GM12891 (cell line): Measurements from ENCODE around the gene EIF2A.
"Not testable (repeated sequence)": the region's sequence is repeated elsewhere in the genome, so short reads cannot be mapped to it uniquely, and the experiment has no call there.

Experiments used
- DNase-seq: peaks from one replicate; pipeline ENCODE4 v3.0.0; 2011; ENCODE audit warnings: low spot score; ENCODE audit not compliant: insufficient read length
- FAIRE-seq: peaks from 2 replicates; lab custom pipeline; 2011; peaks lifted over from hg19 to GRCh38; lab: Jason Lieb, UNC
- PAX5 ChIP-seq: IDR thresholded peaks from 2 replicates; pipeline ENCODE4 v1.6.1; 2011; ENCODE audit warnings: low read length, moderate library complexity, mild to moderate bottlenecking; ENCODE audit not compliant: insufficient read depth, severe bottlenecking
- POLR2A ChIP-seq: IDR thresholded peaks from 2 replicates; pipeline ENCODE4 v1.6.1; 2011; ENCODE audit warnings: low read depth, low read length, control low read depth
- POLR2AphosphoS5 ChIP-seq: IDR thresholded peaks from 2 replicates; pipeline ENCODE4 v1.6.1; 2011; ENCODE audit warnings: low read depth, low read length, control low read depth
- POU2F2 ChIP-seq: IDR thresholded peaks from 2 replicates; pipeline ENCODE4 v1.6.1; 2011; ENCODE audit warnings: low read depth, mild to moderate bottlenecking, control low read depth, low read length, moderate library complexity
- SPI1 ChIP-seq: IDR thresholded peaks from 2 replicates; pipeline ENCODE4 v1.6.1; 2011; ENCODE audit warnings: low read depth, low read length, control low read depth
- TAF1 ChIP-seq: IDR thresholded peaks from 2 replicates; pipeline ENCODE4 v1.6.1; 2011; ENCODE audit warnings: low read depth, low read length, control low read depth

The EIF2A gene

DNA sequence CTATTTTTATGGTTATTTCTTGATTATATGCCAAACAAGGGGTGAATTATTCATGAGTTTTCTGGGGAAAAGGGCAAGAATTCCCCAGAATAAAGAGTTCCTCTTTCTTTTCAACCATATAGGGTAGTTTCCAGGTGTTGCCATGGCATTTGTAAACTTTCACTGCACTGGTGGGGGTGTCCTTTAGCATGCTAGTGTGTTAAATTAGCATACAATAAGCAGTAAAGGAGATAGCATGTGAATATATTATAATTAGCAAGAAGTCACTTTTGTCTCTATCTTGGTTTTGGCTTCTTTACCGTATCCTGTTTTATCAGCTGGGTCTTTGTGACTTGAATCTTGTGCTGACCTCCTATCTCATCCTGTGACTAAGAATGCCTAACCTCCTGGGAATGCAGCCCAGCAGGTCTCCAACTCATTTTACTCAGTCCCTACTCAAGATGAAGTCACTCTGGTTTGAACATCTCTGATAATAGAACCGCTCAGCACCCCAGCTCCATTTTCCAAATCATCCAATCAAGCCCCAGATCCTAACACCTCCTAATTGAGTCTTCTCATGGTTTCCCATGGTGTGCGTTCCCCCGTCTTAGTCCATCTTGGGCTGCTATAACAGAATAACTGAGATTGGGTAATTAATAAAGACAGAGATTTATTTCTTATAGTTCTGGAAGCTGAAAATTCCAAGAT lies 53.2 kb downstream of the EIF2A start:
- DNase-seq, result no peak
- no peak for FAIRE-seq

GRCh38 chr3:150600647-150601530 lies 54.3 kb downstream of the EIF2A start:
- not testable (repeated sequence) for DNase-seq, FAIRE-seq

More for the DNA sequence above, 53.2 kb downstream of the EIF2A start:
- TF ChIP-seq SPI1, result peak; percentile 88
- TF ChIP-seq PAX5, result no peak

GRCh38 chr3:150602426-150603152 lies 56.0 kb downstream of the EIF2A start:
- no peak for FAIRE-seq
- no peak for TF ChIP-seq TAF1
- TF ChIP-seq POLR2AphosphoS5, result no peak
- no peak for TF ChIP-seq SPI1
- TF ChIP-seq POLR2A, result no peak
- no peak for TF ChIP-seq PAX5
- TF ChIP-seq POU2F2, result no peak
- DNase-seq, result no peak

DNA sequence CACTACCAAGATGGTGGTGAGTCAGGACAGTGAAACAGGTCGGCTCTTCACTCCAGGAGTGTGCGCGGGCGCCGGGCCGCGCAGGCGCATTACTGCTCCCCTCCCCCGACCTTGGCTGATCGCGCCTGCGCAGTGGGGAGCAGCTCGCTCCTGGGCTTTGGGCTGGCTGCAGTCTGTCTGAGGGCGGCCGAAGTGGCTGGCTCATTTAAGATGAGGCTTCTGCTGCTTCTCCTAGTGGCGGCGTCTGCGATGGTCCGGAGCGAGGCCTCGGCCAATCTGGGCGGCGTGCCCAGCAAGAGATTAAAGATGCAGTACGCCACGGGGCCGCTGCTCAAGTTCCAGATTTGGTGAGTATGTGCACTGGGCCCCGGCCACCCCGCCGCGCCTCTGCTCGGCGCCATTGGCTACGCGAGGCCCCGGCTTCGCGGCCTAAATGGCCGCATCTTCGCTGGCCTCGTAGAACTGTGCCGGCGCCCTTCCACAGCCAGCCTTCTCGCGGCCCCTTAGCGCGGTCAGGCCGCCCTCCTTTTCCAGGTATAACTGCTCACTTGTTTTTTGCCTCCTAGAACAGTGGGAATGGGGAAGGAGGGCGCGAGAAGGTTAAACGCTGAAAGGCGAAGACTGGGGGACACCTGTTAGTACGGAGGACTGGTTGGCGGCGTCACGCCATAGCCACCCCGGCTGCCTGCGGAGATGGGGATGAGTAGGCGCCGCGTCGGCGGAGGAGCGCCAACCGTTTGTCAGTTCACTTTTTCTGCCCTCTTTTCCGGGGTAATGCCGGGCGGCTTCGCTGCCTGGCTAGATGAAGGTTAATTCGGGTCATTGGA lies 56.8 kb downstream of the EIF2A start, which contains the start of gene SELENOT:
TSS of gene SELENOT (plus strand) at position 169 of the 827 bp plus-strand sequence. CDS start at position 211, 42 bp downstream.
- TF ChIP-seq POLR2A (peak; percentile 98), PAX5 (peak; percentile 25), TAF1 (peak; percentile 98), SPI1 (no peak), POLR2AphosphoS5 (peak; percentile 97), POU2F2 (peak; percentile 90; the same call in 1 of the 2 replicates)
- FAIRE-seq (peak; percentile 97), DNase-seq (peak; percentile 60)

DNA sequence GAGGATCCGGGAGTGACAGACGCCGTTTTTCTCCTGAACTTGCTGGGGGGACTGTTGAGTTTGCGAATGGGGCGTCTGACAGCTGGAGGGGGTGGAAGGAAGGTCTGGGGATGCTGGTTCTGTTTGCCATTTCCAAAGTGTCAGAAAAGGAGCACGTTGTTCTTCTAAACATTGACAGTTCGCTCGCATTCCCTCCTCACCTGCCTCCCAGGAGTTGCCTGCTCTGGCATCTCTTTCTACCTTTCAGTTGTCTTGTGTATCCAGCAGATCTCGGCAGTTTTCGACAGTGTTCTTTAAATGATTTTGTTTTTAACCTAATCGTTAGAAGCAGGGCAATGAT lies 57.4 kb downstream of the EIF2A start:
- TF ChIP-seq POLR2AphosphoS5 (no peak), POLR2A (no peak), PAX5 (no peak), POU2F2 (no peak), SPI1 (no peak), TAF1 (no peak)
- no peak for FAIRE-seq
- DNase-seq, result no peak

GRCh38 chr3:150605998-150606641 lies 59.5 kb downstream of the EIF2A start:
- DNase-seq (no peak), FAIRE-seq (no peak)
- no peak for TF ChIP-seq PAX5
- no peak for TF ChIP-seq SPI1
- TF ChIP-seq POLR2A, result no peak
- TF ChIP-seq POLR2AphosphoS5, result no peak
- TF ChIP-seq TAF1, result no peak
- no peak for TF ChIP-seq POU2F2

GRCh38 chr3:150607267-150608065 lies 60.9 kb downstream of the EIF2A start:
- DNase-seq (no peak), FAIRE-seq (peak; percentile 66)
- TF ChIP-seq POU2F2, result peak; percentile 87
- no peak for TF ChIP-seq POLR2AphosphoS5

DNA sequence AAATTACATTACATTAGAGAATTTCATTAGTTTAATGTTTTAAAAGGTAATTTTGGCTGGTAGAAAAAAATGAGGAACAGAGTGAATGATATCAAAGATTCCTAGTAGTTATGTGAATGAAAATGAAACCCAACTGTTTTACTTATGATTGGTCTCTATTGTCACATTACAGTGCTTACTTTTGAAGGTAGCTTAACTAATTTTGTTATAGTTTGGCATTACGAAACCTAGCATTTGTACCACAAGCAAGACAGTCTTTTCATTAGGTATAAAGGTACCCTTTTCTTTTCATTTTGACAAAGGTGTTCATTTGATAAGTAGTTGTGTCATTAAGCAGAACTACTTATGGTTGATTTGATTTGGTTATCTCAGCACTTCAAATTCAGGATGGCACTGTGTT lies 63.4 kb downstream of the EIF2A start:
- peak; percentile 13 for FAIRE-seq
- TF ChIP-seq POU2F2 (no peak), SPI1 (no peak), TAF1 (no peak), POLR2A (no peak), POLR2AphosphoS5 (no peak), PAX5 (no peak)
- no peak for DNase-seq
